Measurements from ENCODE around the gene PFDN5. TPM values are rescaled to one million over a fixed set of nuclear protein-coding genes. Genes with fewer than 3 reads are reported as not detected.

Gene PFDN5
- total and polyA plus RNA-seq, 9 of the 15 experiments (the other 6 are each of a cell fraction or from before 2014, with no cell fraction given), result 361 to 1,636 (median 742) TPM

GRCh38 chr12:53267306-53267998 lies 27.9 kb upstream of the PFDN5 start (continued):
- TF ChIP-seq PBX2 (CRISPR knock-in tag; IDR thresholded peaks at IDR 0.05; ENCODE audit: low read depth) (no peak), PBX2 (tag; conservative IDR thresholded peaks at IDR 0.05; ENCODE audit: low read depth) (no peak), ZNF316 (IDR thresholded peaks at IDR 0.05) (peak; percentile 61; the same call in 1 of the 2 replicates), ZBTB11 (CRISPR knock-in tag; IDR thresholded peaks at IDR 0.05) (no peak), SPI1 (IDR thresholded peaks at IDR 0.05; ENCODE audit: borderline replicate concordance, low read depth, low read length) (peak; percentile 79), U2AF1 (optimal IDR thresholded peaks at IDR 0.05; ENCODE audit: low read depth, low read length) (no peak), MTF1 (CRISPR knock-in tag; IDR thresholded peaks at IDR 0.05; ENCODE audit: borderline replicate concordance) (no peak), NCOA6 (IDR thresholded peaks at IDR 0.05) (no peak), MAFK (IDR thresholded peaks at IDR 0.05; ENCODE audit: low read length) (peak; percentile 20; the same call in 1 of the 2 replicates), ZNF224 (CRISPR knock-in tag; IDR thresholded peaks at IDR 0.05) (no peak), RBFOX2 (IDR thresholded peaks at IDR 0.05; ENCODE audit: low read depth, low read length) (no peak), ZNF79 (CRISPR knock-in tag; IDR thresholded peaks at IDR 0.05; ENCODE audit: low read depth) (no peak), CHD4 (IDR thresholded peaks at IDR 0.05; ENCODE audit: insufficient read depth, insufficient replicate concordance, low read depth, low read length, poor library complexity, severe bottlenecking) (peak; percentile 30), CBX8 (IDR thresholded peaks at IDR 0.05; ENCODE audit: borderline replicate concordance, extremely low read depth, low read depth, low read length, poor library complexity, severe bottlenecking) (no peak), TRIM28 (IDR thresholded peaks at IDR 0.05) (peak; percentile 40; the same call in 1 of the 2 replicates), ZNF445 (CRISPR knock-in tag; IDR thresholded peaks at IDR 0.05; ENCODE audit: low read depth) (no peak), ZNF583 (CRISPR knock-in tag; IDR thresholded peaks at IDR 0.05) (no peak), HINFP (tag; conservative IDR thresholded peaks at IDR 0.05; ENCODE audit: low read depth) (no peak), ZNF174 (CRISPR knock-in tag; IDR thresholded peaks at IDR 0.05) (no peak), MTA2 (IDR thresholded peaks at IDR 0.05; ENCODE audit: low read depth) (peak; percentile 38; the same call in 1 of the 2 replicates), RFX7 (CRISPR knock-in tag; IDR thresholded peaks at IDR 0.05) (no peak)

All from K562 (cell line).